ENCODE results near the gene CHID1.

CHID1 gene

GRCh38 chr11:867856-868358 is 42.7 kb downstream of the CHID1 start:
- no peak overlapping the region for H3K9ac ChIP-seq (ENCODE audit: low read depth, low read length)
- peaks cover 45% of the 10 kb centered on the region for H3K36me3 ChIP-seq (ENCODE audit: insufficient read depth, low read length)
- peaks cover 9% of the 10 kb centered on the region for H3K4me1 ChIP-seq (ENCODE audit: control insufficient read depth, insufficient read depth, low read length)
- no peak overlapping the region for H3K4me2 ChIP-seq (ENCODE audit: low read length)
- H3K4me3 ChIP-seq (ENCODE audit: low read length) = no peak overlapping the region
- H3K27me3 ChIP-seq (ENCODE audit: control insufficient read depth, insufficient read depth, low read length) = no peaks in the 10 kb centered on the region
- no peaks in the 10 kb centered on the region for H3K9me3 ChIP-seq (replicated peaks; ENCODE audit: low read length)

- H3K9ac ChIP-seq (ENCODE audit: low read depth, low read length) = no peak overlapping the region
- no peaks in the 10 kb centered on the region for H3K9me3 ChIP-seq (replicated peaks; ENCODE audit: low read length)
- H3K4me3 ChIP-seq (ENCODE audit: low read length) = no peak overlapping the region
- no peaks in the 10 kb centered on the region for H3K4me1 ChIP-seq (ENCODE audit: control insufficient read depth, insufficient read depth, low read length)
- H3K27me3 ChIP-seq (ENCODE audit: control insufficient read depth, insufficient read depth, low read length) = no peaks in the 10 kb centered on the region
- peaks cover 51% of the 10 kb centered on the region for H3K36me3 ChIP-seq (ENCODE audit: insufficient read depth, low read length)
- H3K4me2 ChIP-seq (ENCODE audit: low read length) = no peak overlapping the region
These were observed 44.1 kb downstream of the CHID1 start for GRCh38 chr11:866481-866880.

GRCh38 chr11:865462-866430 is 44.9 kb downstream of the CHID1 start:
- Histone ChIP-seq H3K27me3 (ENCODE audit: control insufficient read depth, insufficient read depth, low read length) (no peaks in the 10 kb centered on the region), H3K36me3 (ENCODE audit: insufficient read depth, low read length) (peaks cover 51% of the 10 kb centered on the region), H3K4me1 (ENCODE audit: control insufficient read depth, insufficient read depth, low read length) (no peaks in the 10 kb centered on the region), H3K9me3 (replicated peaks; ENCODE audit: low read length) (no peaks in the 10 kb centered on the region), H3K4me2 (ENCODE audit: low read length) (no peak overlapping the region), H3K9ac (ENCODE audit: low read depth, low read length) (no peak overlapping the region), H3K4me3 (ENCODE audit: low read length) (no peak overlapping the region)

GRCh38 chr11:864898-865297 is 45.7 kb downstream of the CHID1 start:
- H3K27me3 ChIP-seq (ENCODE audit: control insufficient read depth, insufficient read depth, low read length) = no peaks in the 10 kb centered on the region
- peaks cover 51% of the 10 kb centered on the region for H3K36me3 ChIP-seq (ENCODE audit: insufficient read depth, low read length)
- no peak overlapping the region for H3K4me3 ChIP-seq (ENCODE audit: low read length)
- H3K9me3 ChIP-seq (replicated peaks; ENCODE audit: low read length) = no peaks in the 10 kb centered on the region
- no peak overlapping the region for H3K9ac ChIP-seq (ENCODE audit: low read depth, low read length)
- no peak overlapping the region for H3K4me2 ChIP-seq (ENCODE audit: low read length)
- H3K4me1 ChIP-seq (ENCODE audit: control insufficient read depth, insufficient read depth, low read length) = peaks cover 2% of the 10 kb centered on the region

- Histone ChIP-seq H3K27me3 (ENCODE audit: control insufficient read depth, insufficient read depth, low read length) (no peaks in the 10 kb centered on the region), H3K9ac (ENCODE audit: low read depth, low read length) (no peak overlapping the region), H3K4me1 (ENCODE audit: control insufficient read depth, insufficient read depth, low read length) (peaks cover 8% of the 10 kb centered on the region), H3K4me3 (ENCODE audit: low read length) (no peak overlapping the region), H3K4me2 (ENCODE audit: low read length) (no peak overlapping the region), H3K36me3 (ENCODE audit: insufficient read depth, low read length) (peaks cover 51% of the 10 kb centered on the region), H3K9me3 (replicated peaks; ENCODE audit: low read length) (no peaks in the 10 kb centered on the region)
These were observed 46.4 kb downstream of the CHID1 start for GRCh38 chr11:863910-864827.

GRCh38 chr11:863023-863909 is 47.3 kb downstream of the CHID1 start:
- Histone ChIP-seq H3K4me3 (ENCODE audit: low read length) (no peak overlapping the region), H3K27me3 (ENCODE audit: control insufficient read depth, insufficient read depth, low read length) (no peaks in the 10 kb centered on the region), H3K36me3 (ENCODE audit: insufficient read depth, low read length) (peaks cover 49% of the 10 kb centered on the region), H3K9me3 (replicated peaks; ENCODE audit: low read length) (no peaks in the 10 kb centered on the region), H3K9ac (ENCODE audit: low read depth, low read length) (no peak overlapping the region), H3K4me1 (ENCODE audit: control insufficient read depth, insufficient read depth, low read length) (peaks cover 8% of the 10 kb centered on the region), H3K4me2 (ENCODE audit: low read length) (no peak overlapping the region)

GRCh38 chr11:862696-863022 is 48.0 kb downstream of the CHID1 start:
- Histone ChIP-seq H3K27me3 (ENCODE audit: control insufficient read depth, insufficient read depth, low read length) (no peaks in the 10 kb centered on the region), H3K4me2 (ENCODE audit: low read length) (no peak overlapping the region), H3K4me3 (ENCODE audit: low read length) (no peak overlapping the region), H3K4me1 (ENCODE audit: control insufficient read depth, insufficient read depth, low read length) (peaks cover 8% of the 10 kb centered on the region), H3K9me3 (replicated peaks; ENCODE audit: low read length) (no peaks in the 10 kb centered on the region), H3K36me3 (ENCODE audit: insufficient read depth, low read length) (peaks cover 53% of the 10 kb centered on the region), H3K9ac (ENCODE audit: low read depth, low read length) (no peak overlapping the region)

GRCh38 chr11:862081-862661 is 48.4 kb downstream of the CHID1 start:
- H3K9me3 ChIP-seq (replicated peaks; ENCODE audit: low read length) = no peaks in the 10 kb centered on the region
- H3K4me1 ChIP-seq (ENCODE audit: control insufficient read depth, insufficient read depth, low read length) = peaks cover 8% of the 10 kb centered on the region
- H3K4me3 ChIP-seq (ENCODE audit: low read length) = no peak overlapping the region
- H3K9ac ChIP-seq (ENCODE audit: low read depth, low read length) = no peak overlapping the region
- peaks cover 53% of the 10 kb centered on the region for H3K36me3 ChIP-seq (ENCODE audit: insufficient read depth, low read length)
- H3K4me2 ChIP-seq (ENCODE audit: low read length) = no peak overlapping the region
- H3K27me3 ChIP-seq (ENCODE audit: control insufficient read depth, insufficient read depth, low read length) = no peaks in the 10 kb centered on the region

GRCh38 chr11:861105-861479 is 49.5 kb downstream of the CHID1 start:
- Histone ChIP-seq H3K36me3 (ENCODE audit: insufficient read depth, low read length) (peaks cover 44% of the 10 kb centered on the region), H3K4me1 (ENCODE audit: control insufficient read depth, insufficient read depth, low read length) (peaks cover 8% of the 10 kb centered on the region), H3K4me2 (ENCODE audit: low read length) (no peak overlapping the region), H3K27me3 (ENCODE audit: control insufficient read depth, insufficient read depth, low read length) (no peaks in the 10 kb centered on the region), H3K4me3 (ENCODE audit: low read length) (no peak overlapping the region), H3K9ac (ENCODE audit: low read depth, low read length) (no peak overlapping the region), H3K9me3 (replicated peaks; ENCODE audit: low read length) (no peaks in the 10 kb centered on the region)

GRCh38 chr11:860234-861104 is 50.1 kb downstream of the CHID1 start:
- Histone ChIP-seq H3K27me3 (ENCODE audit: control insufficient read depth, insufficient read depth, low read length) (no peaks in the 10 kb centered on the region), H3K4me1 (ENCODE audit: control insufficient read depth, insufficient read depth, low read length) (peaks cover 8% of the 10 kb centered on the region), H3K9me3 (replicated peaks; ENCODE audit: low read length) (no peaks in the 10 kb centered on the region), H3K36me3 (ENCODE audit: insufficient read depth, low read length) (peaks cover 42% of the 10 kb centered on the region), H3K9ac (ENCODE audit: low read depth, low read length) (no peak overlapping the region), H3K4me3 (ENCODE audit: low read length) (no peak overlapping the region), H3K4me2 (ENCODE audit: low read length) (no peak overlapping the region)

Data from skeletal muscle satellite cell (primary cell).